K562 (cell line): ENCODE data around the gene SORCS2. TPM values are rescaled to one million over a fixed set of nuclear protein-coding genes. Genes with fewer than 3 reads are reported as not detected.

Experiments used
- ATAC-seq: fragments of 200-7000 bp; cut with Tn5 transposase; 3 replicates; pipeline ENCODE4 v1.9.1; 2020; ENCODE audit warnings: moderate library complexity
- BruUV-seq: library from RNA; stranded (reverse); fragments of 400-500 nt; replicated peaks from 2 replicates; lab custom pipeline; 2021; lab: Mats Ljungman, UMichigan
- CTCF ChIA-PET: fragments of 300-600 bp; formaldehyde crosslinking; extraction: SDS; loops from one replicate; lab custom pipeline; 2021; ENCODE audit warnings: low intra/inter-chr PET ratio; lab: Yijun Ruan, JAX
- POLR2A ChIA-PET: fragments of 300-600, 350-650 bp; sonication (Branson Sonifier 250); formaldehyde crosslinking; extraction: SDS; loops from one replicate; lab custom pipeline; 2021; ENCODE audit warnings: antibody characterized with exemption, inconsistent platforms; lab: Yijun Ruan, JAX
- DNase-seq, 4 experiments: peaks; one replicate each; pipeline versions ENCODE4 v3.0.0 to v3.0.0-alpha.2; 2011 to 2018; ENCODE audit warnings: low spot score in 3 of 4, mixed read lengths in 3 of 4; ENCODE audit errors: extremely low read depth in 1 of 4
- FAIRE-seq: peaks from 2 replicates; lab custom pipeline; 2011; peaks lifted over from hg19 to GRCh38; lab: Jason Lieb, UNC
- H2AFZ ChIP-seq: 2 replicates; pipeline ENCODE4 v1.6.0; 2011; ENCODE audit warnings: low read depth, low read length, control low read depth, inconsistent platforms
- H3K27ac ChIP-seq: fragments of 200-600 bp; 3 replicates; pipeline ENCODE4 v1.8.0; 2011; ENCODE audit warnings: low read depth, mild to moderate bottlenecking, control low read depth, inconsistent platforms, low read length, moderate library complexity, mixed read lengths; ENCODE audit errors: extremely low read depth
- H3K27me3 ChIP-seq, 2 experiments: fragments of 300-600 bp in 1 of 2; 2 replicates in 1 of 2; 3 replicates in 1 of 2; pipeline versions ENCODE4 v1.6.0 to v1.8.0; 2011; ENCODE audit warnings: inconsistent platforms in 2 of 2, low read length in 2 of 2, mild to moderate bottlenecking in 1 of 2, mixed read lengths in 1 of 2, moderate library complexity in 1 of 2; ENCODE audit not compliant: control insufficient read depth in 2 of 2, insufficient read depth in 2 of 2
- H3K36me3 ChIP-seq: fragments of 300-600 bp; 3 replicates; pipeline ENCODE4 v1.8.0; 2011; ENCODE audit warnings: mild to moderate bottlenecking, low read length, inconsistent platforms; ENCODE audit not compliant: control insufficient read depth, insufficient read depth
- H3K4me1 ChIP-seq, 2 experiments: fragments of 200-600 bp in 1 of 2; replicated peaks in 1 of 2; 2 replicates in 1 of 2; 3 replicates in 1 of 2; pipeline versions ENCODE4 v1.5.1 to v1.8.0; 2011; ENCODE audit warnings: inconsistent platforms in 2 of 2, low read length in 2 of 2, mild to moderate bottlenecking in 1 of 2, mixed read lengths in 1 of 2, moderate library complexity in 1 of 2; ENCODE audit not compliant: control insufficient read depth in 2 of 2, insufficient read depth in 2 of 2
- H3K4me2 ChIP-seq: 2 replicates; pipeline ENCODE4 v1.6.1; 2011; ENCODE audit warnings: low read length, control low read depth, inconsistent platforms, mixed read lengths; ENCODE audit not compliant: insufficient read depth
- H3K4me3 ChIP-seq: fragments of 200-600 bp; sonication (generic), shearing (Covaris generic); 2 replicates; pipeline ENCODE4 v1.5.1; 2016; ENCODE audit warnings: control low read depth, inconsistent platforms
- H3K79me2 ChIP-seq: fragments of 200-600 bp; 3 replicates; pipeline ENCODE4 v1.8.0; 2011; ENCODE audit warnings: low read length, inconsistent platforms; ENCODE audit not compliant: control insufficient read depth, insufficient read depth
- H3K9ac ChIP-seq, 2 experiments: 2 replicates each; pipeline versions ENCODE4 v1.6.0 to v1.6.1; 2011; ENCODE audit warnings: low read depth in 2 of 2, low read length in 2 of 2, control low read depth in 1 of 2, inconsistent platforms in 1 of 2, mild to moderate bottlenecking in 1 of 2, mixed read lengths in 1 of 2; ENCODE audit not compliant: insufficient read depth in 1 of 2
- H3K9me1 ChIP-seq: one replicate; pipeline ENCODE4 v1.6.0; 2011; ENCODE audit warnings: inconsistent platforms, mild to moderate bottlenecking, low read length, moderate library complexity; ENCODE audit not compliant: control insufficient read depth, insufficient read depth
- H3K9me3 ChIP-seq: replicated peaks from 2 replicates; pipeline ENCODE4 v1.5.1; 2011; ENCODE audit warnings: low read depth, low read length, inconsistent platforms; ENCODE audit not compliant: control insufficient read depth, insufficient read depth
- H4K20me1 ChIP-seq: replicated peaks from 2 replicates; pipeline ENCODE4 v1.6.1; 2011; ENCODE audit warnings: low read length, inconsistent platforms, mixed read lengths; ENCODE audit not compliant: control insufficient read depth, insufficient read depth
- CEBPB ChIP-seq: fragments of 450-650 bp; IDR thresholded peaks from 2 replicates; pipeline ENCODE4 v1.6.1; 2016; ENCODE audit warnings: missing genetic modification characterization, missing compliant biosample characterization
- HDAC1 ChIP-seq, 2 experiments: fragments of 450-650 bp; IDR thresholded peaks; 2 replicates each; pipeline ENCODE4 v1.6.1; 2016 to 2017; ENCODE audit warnings: inconsistent platforms in 1 of 2, mild to moderate bottlenecking in 1 of 2, moderate library complexity in 1 of 2
- KLF1 ChIP-seq: fragments of 450-650 bp; IDR thresholded peaks from 2 replicates; pipeline ENCODE4 v1.6.1; 2016; ENCODE audit warnings: missing genetic modification characterization, missing compliant biosample characterization
- MXI1 ChIP-seq: IDR thresholded peaks from 2 replicates; pipeline ENCODE4 v1.6.1; 2011; ENCODE audit warnings: low read depth, mild to moderate bottlenecking, improper control_type of control experiment, low read length
- PTBP1 ChIP-seq: fragments of 200-400 bp; formaldehyde crosslinking; IDR thresholded peaks from 2 replicates; pipeline ENCODE4 v1.6.1; 2017; ENCODE audit warnings: low read depth, low read length
- RFX1 ChIP-seq: fragments of 450-650 bp; IDR thresholded peaks from 2 replicates; pipeline ENCODE4 v1.6.1; 2016; ENCODE audit warnings: mild to moderate bottlenecking, moderate library complexity
- SAFB ChIP-seq: fragments of 200-400 bp; formaldehyde crosslinking; IDR thresholded peaks from 2 replicates; pipeline ENCODE4 v1.6.1; 2017; ENCODE audit warnings: low read depth, low read length, borderline replicate concordance
- TEAD2 ChIP-seq: fragments of 450-650 bp; IDR thresholded peaks from 2 replicates; pipeline ENCODE4 v1.6.1; 2016; ENCODE audit warnings: missing genetic modification characterization, control low read depth, missing compliant biosample characterization
- ZNF696 ChIP-seq: fragments of 250-450 bp; sonication (Bioruptor Pico); conservative IDR thresholded peaks from 2 replicates; pipeline ENCODE4 v1.4.0; 2020; ENCODE audit warnings: mild to moderate bottlenecking, moderate library complexity
- WGBS: fragments of 100-300 bp; shearing (Covaris generic); methylation state at CpG from one replicate; pipeline ENCODE4 v1.1.6; 2016; ENCODE audit warnings: low coverage, mixed read lengths; ENCODE audit not compliant: insufficient coverage; ENCODE audit errors: missing lambda C conversion rate; 5-methylcytosine and 5-hydroxymethylcytosine counted together
- in situ Hi-C: fragments of 300-500 bp; cut with MboI; formaldehyde crosslinking; loops from 4 replicates; pipeline ENCODE4 v1.15.0; 2018; ENCODE audit warnings: inconsistent platforms, mixed read lengths
- intact Hi-C: fragments of 100-400 bp; cut with micrococcal nuclease; formaldehyde crosslinking; loops from 2 replicates; pipeline ENCODE4 v1.14.2; 2022
- polyA plus RNA-seq, 8 experiments: library from polyadenylated mRNA; depleted of rRNA in 4 of 8; stranded (reverse) in 5 of 8; unstranded in 3 of 8; fragments of >200 nt; fragmentation: Nextera tagmentation in 2 of 8; fragmentation: Illumina TruSeq in 1 of 8; extraction: Ambion mirVana in 2 of 8; extraction: Trizol in 1 of 8; gene quantifications; 2 replicates each; pipeline versions ENCODE4 v1.2.1 to v1.2.3, GENCODE V29; 2011 to 2014; ENCODE audit warnings: inconsistent platforms in 1 of 8, missing spikeins in 1 of 8
- total RNA-seq, 7 experiments: library from RNA; depleted of rRNA in 6 of 7; stranded (reverse); fragments of >200 nt in 6 of 7; fragmentation: Illumina TruSeq in 2 of 7; extraction: Trizol in 2 of 7; gene quantifications; 2 replicates each; pipeline versions ENCODE4 v1.2.1 to v1.2.3, GENCODE V29; 2011 to 2021; ENCODE audit warnings: low replicate concordance in 1 of 7

SORCS2 gene
- total and polyA plus RNA-seq, 9 of the 15 experiments (the other 6 are each of a cell fraction or from before 2014, with no cell fraction given) = not detected

DNA sequence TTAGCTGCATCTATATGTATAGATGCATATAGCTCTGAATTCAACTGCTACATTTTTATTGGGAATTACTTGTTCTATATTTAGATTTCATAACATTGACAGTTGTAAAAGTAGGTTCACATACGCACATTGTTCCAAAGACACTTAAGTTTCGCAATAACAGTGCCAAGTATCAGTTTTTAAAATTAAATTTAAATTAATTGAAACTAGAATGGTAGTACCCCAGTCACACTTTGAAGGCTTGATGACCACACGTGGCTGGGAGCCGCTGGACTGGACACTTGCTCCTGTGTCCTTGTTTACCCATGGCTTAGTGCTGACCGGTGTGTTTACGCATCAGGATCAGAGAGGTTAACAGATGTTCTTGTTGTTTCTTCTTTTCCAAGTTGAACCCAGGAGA, 383.1 kb downstream of the SORCS2 start:
- Histone ChIP-seq H2AFZ (no peak overlapping the region), H3K9me1 (no peaks in the 10 kb centered on the region), H4K20me1 (no peaks in the 10 kb centered on the region), H3K27me3 (0 out of 5 replicates have a peak, but pooled peaks cover 0 to 3% of the 10 kb centered on the region in 2 experiments), H3K4me3 (no peak overlapping the region), H3K79me2 (no peaks in the 10 kb centered on the region), H3K27ac (no peak overlapping the region), H3K4me1 (no peaks in the 10 kb centered on the region), H3K4me2 (no peak overlapping the region), H3K9ac (no peak overlapping the region), H3K9me3 (no peaks in the 10 kb centered on the region), H3K36me3 (no peaks in the 10 kb centered on the region)
- CTCF ChIA-PET = no interaction called here
- BruUV-seq = no TSS peak
- 0% methylated on average over 6 of the region's 6 CpGs for WGBS
- DNase-seq = no peak
- ATAC-seq = no peak
- POLR2A ChIA-PET = no interaction called here
- intact Hi-C loops = no loop called here
- TF ChIP-seq SAFB (no peak), KLF1 (no peak), CEBPB (tag) (0 out of 2 replicates have a peak, but pooled peaks have one; percentile 13), RFX1 (no peak), ZNF696 (CRISPR knock-in tag) (no peak), HDAC1 (IDR thresholded peaks at IDR 0.05) (no peak), TEAD2 (tag) (no peak), MXI1 (no peak), PTBP1 (no peak)
- FAIRE-seq = no peak
- in situ Hi-C loops = no loop called here
